A549 (cell line): ENCODE results near the gene PHOX2A.

Source experiments
- BCL3 ChIP-seq: fragments of >200 bp; sonication (Bioruptor Twin); formaldehyde crosslinking; IDR thresholded peaks from 3 replicates; pipeline ENCODE4 v1.6.1; 2016
- CTCF ChIP-seq: fragments of >200 bp; sonication (Bioruptor Twin); formaldehyde crosslinking; IDR thresholded peaks from 3 replicates; pipeline ENCODE4 v1.5.1; 2016
- HDAC2 ChIP-seq: fragments of 200-600 bp; sonication (generic); IDR thresholded peaks from 2 replicates; pipeline ENCODE4 v1.6.1; 2016
- HMGXB4 ChIP-seq: fragments of 250-450 bp; sonication (Bioruptor Pico); IDR thresholded peaks from 2 replicates; pipeline ENCODE4 v1.5.0; 2021; ENCODE audit warnings: mild to moderate bottlenecking, moderate library complexity, borderline replicate concordance
- MAFK ChIP-seq: fragments of 450-650 bp; IDR thresholded peaks from 2 replicates; pipeline ENCODE4 v1.6.1; 2014; ENCODE audit not compliant: partially characterized antibody
- PHF8 ChIP-seq: fragments of 200-600 bp; sonication (generic); IDR thresholded peaks from 2 replicates; pipeline ENCODE4 v1.6.1; 2016; ENCODE audit warnings: low read depth, mild to moderate bottlenecking, antibody characterized with exemption, moderate library complexity, borderline replicate concordance
- POLR2A ChIP-seq: IDR thresholded peaks from 2 replicates; pipeline ENCODE4 v1.6.1; 2012; ENCODE audit warnings: mild to moderate bottlenecking, low read length
- RAD21 ChIP-seq, 2 experiments: fragments of >200 bp in 1 of 2; sonication (Bioruptor Twin) in 1 of 2; formaldehyde crosslinking in 1 of 2; IDR thresholded peaks in 1 of 2; conservative IDR thresholded peaks in 1 of 2; 2 replicates in 1 of 2; 3 replicates in 1 of 2; pipeline ENCODE4 v1.6.1; 2012 to 2018; ENCODE audit warnings: inconsistent platforms in 1 of 2
- RARB ChIP-seq: fragments of 250-450 bp; sonication (Bioruptor Pico); IDR thresholded peaks from 2 replicates; pipeline ENCODE4 v1.8.0; 2021; ENCODE audit warnings: mild to moderate bottlenecking, moderate library complexity
- RCOR1 ChIP-seq: fragments of 150-350 bp; IDR thresholded peaks from 2 replicates; pipeline ENCODE4 v1.6.1; 2014; ENCODE audit warnings: antibody characterized with exemption, low read length, low read depth
- RFX5 ChIP-seq: fragments of 450-650 bp; IDR thresholded peaks from 2 replicates; pipeline ENCODE4 v1.7.1; 2014; ENCODE audit warnings: antibody characterized with exemption, mild to moderate bottlenecking, moderate library complexity

GRCh38 chr11:72217841-72218240, 26.1 kb downstream of the PHOX2A start:
- no peak for TF ChIP-seq HMGXB4
- TF ChIP-seq RARB (CRISPR knock-in tag), result no peak
- no peak for TF ChIP-seq RAD21 (conservative IDR thresholded peaks at IDR 0.05 in 1 of 2, IDR thresholded peaks at IDR 0.05 in 1 of 2)
- TF ChIP-seq CTCF, result no peak
- no peak for TF ChIP-seq BCL3
- TF ChIP-seq RFX5, result no peak
- no peak for TF ChIP-seq POLR2A
- no peak for TF ChIP-seq MAFK
- TF ChIP-seq PHF8, result no peak
- TF ChIP-seq HDAC2, result no peak
- TF ChIP-seq RCOR1, result no peak
